GM18909 (cell line): Measurements from ENCODE around the gene PGM2L1.
"Not testable (repeated sequence)": the region's sequence is repeated elsewhere in the genome, so short reads cannot be mapped to it uniquely, and the experiment has no call there.

Experiments used
- ATAC-seq: cut with Tn5 transposase; IDR thresholded peaks from one replicate; pipeline ENCODE4 v1.9.1; 2021; ENCODE audit warnings: mild to moderate bottlenecking; ENCODE audit not compliant: unreplicated experiment, poor library complexity

Gene PGM2L1

DNA sequence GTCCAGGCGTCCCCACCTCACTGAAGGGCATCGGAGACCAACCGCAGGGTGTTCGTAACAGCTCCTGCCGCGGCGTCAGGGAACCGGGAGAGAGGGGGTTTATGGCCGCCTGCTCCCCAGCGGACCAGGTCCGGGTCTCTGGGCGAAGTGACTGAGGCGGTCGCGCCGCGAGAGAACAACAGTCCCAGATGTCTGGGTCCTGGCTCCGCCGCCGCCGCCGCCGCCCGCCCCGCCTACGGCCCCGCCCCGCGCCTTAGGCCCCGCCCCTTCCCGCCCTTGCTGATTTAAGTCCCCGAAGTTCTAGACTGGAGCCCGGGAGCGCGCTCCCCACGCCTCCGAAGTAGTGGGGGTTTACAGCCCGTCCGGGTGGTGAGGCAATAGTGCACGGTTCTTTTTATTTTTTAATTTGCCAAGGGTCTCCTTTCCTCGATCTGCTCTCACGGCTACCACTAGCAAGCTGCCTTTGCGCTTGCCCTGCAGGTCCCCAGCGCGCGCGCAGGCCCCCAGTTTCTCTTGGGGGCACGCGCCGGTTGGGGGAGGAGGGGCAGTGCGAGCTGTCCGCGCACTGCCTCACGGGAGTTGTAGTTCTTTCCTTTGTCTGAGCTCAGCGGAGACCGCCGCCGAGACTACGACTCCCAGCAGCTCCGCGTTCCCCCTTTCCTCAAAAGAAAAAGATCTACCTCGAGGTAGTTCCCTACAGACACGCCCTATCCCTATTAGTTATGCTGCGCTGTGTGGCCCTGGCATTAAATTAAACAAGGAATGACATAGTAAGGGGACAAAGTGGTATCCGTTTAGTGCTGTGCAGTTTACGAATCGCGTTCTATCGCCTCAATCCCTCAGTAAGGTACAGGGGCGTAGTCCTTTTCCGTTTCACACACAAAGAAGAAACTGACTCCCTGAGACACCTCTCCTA is at the start of gene PGM2L1:
Gene PGM2L1, minus strand, starts transcription at position 190 of the 916 bp plus-strand sequence. CDS start 272 bp downstream, outside the sequence.
- ATAC-seq = peak; percentile 92

- ATAC-seq = no peak
These were observed 49.5 kb upstream of the PGM2L1 start for GRCh38 chr11:74447720-74448119.

DNA sequence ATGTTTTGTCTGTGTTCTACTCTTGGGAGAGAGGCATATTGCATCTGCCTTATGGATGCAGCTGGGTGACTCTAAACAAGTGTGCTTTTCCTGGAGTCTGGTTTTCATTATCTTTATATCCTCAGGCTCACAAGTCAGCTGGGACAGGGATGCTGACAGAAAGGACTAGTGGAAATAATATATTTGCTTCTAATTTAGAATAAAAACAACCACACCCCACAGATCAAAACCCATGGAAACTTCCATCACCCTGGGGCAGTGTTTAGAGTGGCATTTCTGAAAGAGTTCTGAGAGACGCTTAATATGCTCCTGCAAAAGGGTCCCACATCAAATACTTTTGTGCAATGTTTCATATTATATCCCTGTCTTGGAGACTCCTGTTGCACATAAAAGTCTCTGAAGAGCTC is 48.3 kb upstream of the PGM2L1 start:
- no peak for ATAC-seq

- no peak for ATAC-seq
These were observed 46.1 kb upstream of the PGM2L1 start for GRCh38 chr11:74444173-74444826.

- no peak for ATAC-seq
These were observed 45.0 kb upstream of the PGM2L1 start for GRCh38 chr11:74443071-74443864.

DNA sequence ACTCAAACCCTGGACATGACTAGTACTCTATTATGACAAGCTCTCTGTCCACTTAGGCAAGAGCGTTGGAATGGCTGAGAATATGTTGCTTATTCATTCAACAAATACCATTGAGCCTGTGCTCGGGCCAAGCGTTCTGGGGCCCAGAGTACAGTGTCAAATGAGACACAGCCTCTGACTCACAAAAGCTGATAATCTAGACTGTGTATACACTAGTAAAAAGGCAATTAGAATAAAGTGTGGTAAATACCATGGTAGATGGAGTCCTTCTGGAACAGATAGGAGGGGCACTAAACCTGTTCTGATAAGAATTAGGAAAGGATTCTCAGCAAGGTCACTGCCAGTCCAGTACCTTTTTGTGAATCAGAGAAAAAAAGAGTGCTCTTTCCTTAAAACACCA is 44.4 kb upstream of the PGM2L1 start:
- no peak for ATAC-seq

- ATAC-seq = no peak
These were observed 40.4 kb upstream of the PGM2L1 start for GRCh38 chr11:74438681-74439080.

- ATAC-seq = no peak
These were observed 39.3 kb upstream of the PGM2L1 start for GRCh38 chr11:74437441-74438042.

GRCh38 chr11:74434528-74434927 is 36.3 kb upstream of the PGM2L1 start:
- no peak for ATAC-seq

DNA sequence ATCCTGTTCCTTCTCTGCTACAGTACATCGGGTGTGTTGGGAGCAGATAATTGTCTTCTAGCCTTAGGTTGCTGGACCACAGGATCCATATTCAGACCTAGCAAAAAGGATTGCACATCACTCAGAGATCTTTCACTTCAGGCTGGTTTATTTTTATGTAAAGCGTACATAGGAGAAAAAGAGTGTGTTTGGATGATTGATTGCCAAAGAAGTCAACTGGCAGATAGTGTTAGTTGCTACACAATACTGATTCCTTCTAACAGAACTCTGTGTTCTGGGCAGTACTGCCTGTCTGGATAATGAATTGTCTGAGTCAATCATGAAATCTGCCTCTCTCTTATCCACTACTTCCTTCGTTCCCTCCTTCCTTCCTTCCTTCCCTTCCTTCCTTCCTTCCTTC is 31.0 kb upstream of the PGM2L1 start:
- no peak for ATAC-seq

GRCh38 chr11:74427384-74427886 is 29.2 kb upstream of the PGM2L1 start:
- no peak for ATAC-seq

GRCh38 chr11:74425100-74425499 is 26.9 kb upstream of the PGM2L1 start:
- ATAC-seq = no peak

DNA sequence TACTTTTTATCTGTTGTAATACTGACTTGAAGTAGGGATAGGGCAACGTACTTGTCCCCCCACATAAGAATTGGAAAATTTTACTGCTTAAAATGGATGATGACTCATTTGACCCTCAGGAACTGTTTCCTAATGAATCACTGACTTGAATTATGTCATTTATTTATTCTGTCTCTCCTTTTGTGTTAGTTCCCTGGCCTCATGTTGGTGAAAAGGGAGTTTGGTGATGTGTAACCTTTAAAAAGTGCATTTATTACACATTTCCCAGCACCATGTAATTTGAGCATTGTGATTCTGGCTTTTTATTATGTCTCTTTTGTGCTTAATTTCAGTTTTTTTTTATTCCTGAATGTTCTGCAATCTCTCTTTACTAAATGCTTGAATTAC is 20.3 kb upstream of the PGM2L1 start:
- ATAC-seq = no peak

GRCh38 chr11:74417860-74418508 is 19.8 kb upstream of the PGM2L1 start:
- no peak for ATAC-seq

- ATAC-seq = no peak
These were observed 19.2 kb upstream of the PGM2L1 start for GRCh38 chr11:74417379-74417804.

- not testable (repeated sequence) for ATAC-seq
These were observed 18.7 kb upstream of the PGM2L1 start for GRCh38 chr11:74416974-74417373.

DNA sequence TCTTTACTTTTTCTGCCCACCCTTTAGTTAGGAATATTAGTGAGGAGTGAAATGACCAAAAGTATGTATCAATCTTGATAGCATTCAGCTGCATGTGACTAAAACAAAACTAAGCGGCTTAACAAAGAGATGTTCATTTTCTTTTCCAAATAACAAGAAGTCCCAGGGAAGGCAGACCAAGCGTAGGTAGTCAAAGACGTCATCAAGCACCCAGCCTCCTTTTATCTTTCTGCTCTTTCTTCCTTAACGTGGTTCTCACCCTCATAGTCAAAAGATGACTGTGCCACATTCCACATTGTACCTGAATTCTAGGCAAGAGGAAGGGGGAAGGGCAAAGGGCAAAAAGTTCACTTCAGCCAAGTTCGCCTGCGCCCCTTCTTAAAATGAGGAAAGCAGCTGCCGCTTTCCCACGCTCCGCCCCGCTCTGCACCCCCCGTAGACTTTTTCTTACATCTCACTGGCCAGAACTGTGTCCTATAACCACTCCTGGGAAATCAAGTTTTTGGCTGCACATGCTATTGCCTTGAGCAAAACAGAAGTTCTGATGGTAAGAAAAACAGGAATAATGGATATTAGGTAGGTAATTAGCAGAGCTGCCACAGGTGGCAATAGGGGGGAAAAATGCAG is 14.6 kb upstream of the PGM2L1 start:
- no peak for ATAC-seq

DNA sequence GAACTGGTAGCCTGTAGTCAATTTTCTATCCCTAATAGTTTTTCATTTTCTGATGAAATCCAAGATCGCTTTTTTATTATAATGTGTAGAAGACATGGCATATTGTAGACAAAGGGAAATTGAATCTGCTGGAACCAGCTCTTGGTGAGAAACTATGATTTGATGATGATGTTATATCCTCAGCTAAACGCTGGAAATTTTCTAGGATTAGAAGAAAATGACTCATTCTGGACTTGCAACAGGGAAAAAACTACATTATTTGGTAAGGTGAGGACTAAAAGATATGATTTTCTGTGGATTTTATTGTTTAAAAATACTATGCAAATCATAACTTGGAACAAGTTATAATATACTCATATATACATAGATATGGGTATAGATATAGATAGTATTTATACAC is 14.1 kb upstream of the PGM2L1 start:
- ATAC-seq = no peak

DNA sequence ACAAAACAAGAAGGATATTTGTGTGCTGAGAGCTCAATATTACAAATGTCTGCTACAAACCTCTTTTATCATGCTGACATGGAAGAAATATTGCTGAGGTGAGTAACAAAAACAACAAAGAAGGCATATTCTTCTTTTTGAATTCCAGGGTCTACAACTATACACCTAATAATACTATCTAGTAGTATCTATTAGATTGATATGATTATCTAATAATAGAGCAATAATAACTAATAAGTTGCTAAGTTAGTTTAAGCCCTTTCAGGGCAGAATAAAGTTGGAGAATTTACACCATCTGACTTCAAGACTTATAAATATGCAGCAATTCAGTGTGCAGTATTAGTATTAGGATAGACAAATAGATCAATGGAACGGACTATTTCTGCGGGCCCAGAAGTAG is 11.4 kb upstream of the PGM2L1 start:
- no peak for ATAC-seq
